Measurements from ENCODE around the gene USPL1.

USPL1 gene

GRCh38 chr13:30656178-30656577 lies 38.5 kb downstream of the USPL1 start:
- H3K4me3 ChIP-seq (ENCODE audit: low read depth, low read length) = no peak overlapping the region
- TF ChIP-seq CTCF (IDR thresholded peaks at IDR 0.05; ENCODE audit: borderline replicate concordance, insufficient read depth, low read depth, low read length) = no peak

GRCh38 chr13:30659980-30660379 lies 42.3 kb downstream of the USPL1 start:
- no peak overlapping the region for H3K4me3 ChIP-seq (ENCODE audit: low read depth, low read length)
- TF ChIP-seq CTCF (IDR thresholded peaks at IDR 0.05; ENCODE audit: borderline replicate concordance, insufficient read depth, low read depth, low read length) = no peak

GRCh38 chr13:30660796-30661195 lies 43.1 kb downstream of the USPL1 start:
- TF ChIP-seq CTCF (IDR thresholded peaks at IDR 0.05; ENCODE audit: borderline replicate concordance, insufficient read depth, low read depth, low read length) = no peak

GRCh38 chr13:30664689-30665275 lies 47.1 kb downstream of the USPL1 start:
- H3K4me3 ChIP-seq (ENCODE audit: low read depth, low read length) = no peak overlapping the region
- TF ChIP-seq CTCF (IDR thresholded peaks at IDR 0.05; ENCODE audit: borderline replicate concordance, insufficient read depth, low read depth, low read length) = no peak

More at GRCh38 chr13:30660796-30661195, 43.1 kb downstream of the USPL1 start:
- no peak overlapping the region for H3K4me3 ChIP-seq (ENCODE audit: low read depth, low read length)

- no peak for TF ChIP-seq CTCF (IDR thresholded peaks at IDR 0.05; ENCODE audit: borderline replicate concordance, insufficient read depth, low read depth, low read length)
- H3K4me3 ChIP-seq (ENCODE audit: low read depth, low read length) = no peak overlapping the region
Measured at GRCh38 chr13:30665638-30666037, 47.9 kb downstream of the USPL1 start.

- TF ChIP-seq CTCF (IDR thresholded peaks at IDR 0.05; ENCODE audit: borderline replicate concordance, insufficient read depth, low read depth, low read length) = no peak
- no peak overlapping the region for H3K4me3 ChIP-seq (ENCODE audit: low read depth, low read length)
Measured at GRCh38 chr13:30666113-30666512, 48.4 kb downstream of the USPL1 start.

- no peak for TF ChIP-seq CTCF (IDR thresholded peaks at IDR 0.05; ENCODE audit: borderline replicate concordance, insufficient read depth, low read depth, low read length)
- H3K4me3 ChIP-seq (ENCODE audit: low read depth, low read length) = no peak overlapping the region
Measured at GRCh38 chr13:30667014-30667413, 49.3 kb downstream of the USPL1 start.
